CD4-positive, alpha-beta T cell treated with Interleukin-21 for 1 hour (primary cell): ENCODE results near the gene CBL.
"Not testable (repeated sequence)": the region's sequence is repeated elsewhere in the genome, so short reads cannot be mapped to it uniquely, and the experiment has no call there.

Source experiments
- DNase-seq: peaks from one replicate; pipeline ENCODE4 v3.0.0-alpha.2; 2020

The CBL gene

GRCh38 chr11:119205574-119206510, at the start of gene CBL:
TSS of gene CBL (plus strand) at chr11:119206339. CDS start at chr11:119206418, 79 bp downstream.
- peak; percentile 95 for DNase-seq

- no peak for DNase-seq
These were observed 49.6 kb upstream of the CBL start for GRCh38 chr11:119156496-119156895.

DNA sequence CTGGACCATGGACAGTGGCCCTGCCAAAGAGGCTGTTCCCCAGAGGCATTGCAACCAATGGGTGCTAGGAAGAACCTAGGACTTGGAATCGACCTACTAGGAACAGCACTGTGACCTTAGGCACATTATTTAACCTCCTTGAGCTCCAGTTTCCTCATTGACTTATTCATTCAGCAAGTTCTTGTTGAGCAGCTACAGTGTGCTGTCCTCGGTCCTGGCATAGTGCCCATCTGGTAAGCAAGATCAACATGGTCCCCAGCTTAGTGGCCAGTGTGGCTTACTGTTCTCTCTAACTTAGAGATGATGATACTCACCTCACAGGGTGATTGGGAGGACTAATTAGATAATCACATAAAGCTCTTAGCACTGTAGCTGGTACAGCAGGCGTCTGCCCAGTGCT, 49.1 kb upstream of the CBL start:
- DNase-seq = no peak

DNA sequence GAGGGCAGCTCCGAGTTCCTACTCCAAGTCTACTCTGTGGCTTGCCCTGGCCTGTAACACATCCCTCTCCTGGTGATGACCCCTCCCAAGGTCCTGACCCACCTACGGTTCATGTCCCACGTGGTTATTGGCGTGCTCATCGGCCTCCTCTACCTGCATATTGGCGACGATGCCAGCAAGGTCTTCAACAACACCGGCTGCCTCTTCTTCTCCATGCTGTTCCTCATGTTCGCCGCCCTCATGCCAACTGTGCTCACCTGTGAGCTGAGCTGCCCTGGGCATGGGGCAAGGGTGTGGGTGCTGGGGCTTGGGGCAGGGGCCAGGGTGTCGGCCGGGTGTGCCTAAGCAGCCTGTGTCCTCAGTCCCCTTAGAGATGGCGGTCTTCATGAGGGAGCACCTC, 47.7 kb upstream of the CBL start:
- no peak for DNase-seq

- DNase-seq = no peak
These were observed 46.0 kb upstream of the CBL start for GRCh38 chr11:119160151-119160550.

GRCh38 chr11:119161871-119162270, 44.3 kb upstream of the CBL start:
- DNase-seq = no peak

DNA sequence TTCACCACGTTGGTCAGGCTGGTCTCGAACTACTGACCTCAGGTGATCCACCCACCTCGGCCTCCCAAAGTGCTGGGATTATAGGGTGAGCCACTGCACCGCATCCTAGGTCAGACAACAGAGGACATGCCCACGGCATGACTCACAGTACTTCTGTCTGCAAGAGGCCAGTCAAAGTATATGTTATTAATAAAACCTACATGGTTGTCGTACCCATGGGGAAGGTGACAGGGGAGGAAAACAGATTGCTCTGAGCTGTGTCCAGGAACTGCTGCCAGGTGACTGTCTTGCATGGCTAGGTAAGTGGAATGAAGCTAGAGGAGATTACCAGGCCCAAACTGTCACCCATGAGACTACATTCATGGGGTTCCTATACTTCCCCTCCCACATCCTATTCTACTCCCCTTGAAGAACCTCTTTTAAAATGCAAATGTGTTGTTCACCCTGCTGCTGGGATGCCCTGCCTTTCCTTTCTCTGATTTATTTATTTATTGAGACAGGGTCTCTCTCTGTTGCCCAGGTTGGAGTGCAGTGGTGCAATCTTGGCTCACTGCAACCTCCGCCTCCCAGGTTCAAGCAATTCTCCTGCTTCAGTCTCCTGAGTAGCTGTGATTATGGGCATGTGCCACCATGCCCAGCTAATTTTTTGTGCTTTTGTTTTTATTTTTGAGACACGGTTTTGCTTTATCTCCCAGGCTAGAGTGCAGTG, 39.6 kb upstream of the CBL start:
- no peak for DNase-seq

GRCh38 chr11:119167077-119167458, 39.1 kb upstream of the CBL start:
- not testable (repeated sequence) for DNase-seq

GRCh38 chr11:119167933-119168332, 38.2 kb upstream of the CBL start:
- DNase-seq = no peak

DNA sequence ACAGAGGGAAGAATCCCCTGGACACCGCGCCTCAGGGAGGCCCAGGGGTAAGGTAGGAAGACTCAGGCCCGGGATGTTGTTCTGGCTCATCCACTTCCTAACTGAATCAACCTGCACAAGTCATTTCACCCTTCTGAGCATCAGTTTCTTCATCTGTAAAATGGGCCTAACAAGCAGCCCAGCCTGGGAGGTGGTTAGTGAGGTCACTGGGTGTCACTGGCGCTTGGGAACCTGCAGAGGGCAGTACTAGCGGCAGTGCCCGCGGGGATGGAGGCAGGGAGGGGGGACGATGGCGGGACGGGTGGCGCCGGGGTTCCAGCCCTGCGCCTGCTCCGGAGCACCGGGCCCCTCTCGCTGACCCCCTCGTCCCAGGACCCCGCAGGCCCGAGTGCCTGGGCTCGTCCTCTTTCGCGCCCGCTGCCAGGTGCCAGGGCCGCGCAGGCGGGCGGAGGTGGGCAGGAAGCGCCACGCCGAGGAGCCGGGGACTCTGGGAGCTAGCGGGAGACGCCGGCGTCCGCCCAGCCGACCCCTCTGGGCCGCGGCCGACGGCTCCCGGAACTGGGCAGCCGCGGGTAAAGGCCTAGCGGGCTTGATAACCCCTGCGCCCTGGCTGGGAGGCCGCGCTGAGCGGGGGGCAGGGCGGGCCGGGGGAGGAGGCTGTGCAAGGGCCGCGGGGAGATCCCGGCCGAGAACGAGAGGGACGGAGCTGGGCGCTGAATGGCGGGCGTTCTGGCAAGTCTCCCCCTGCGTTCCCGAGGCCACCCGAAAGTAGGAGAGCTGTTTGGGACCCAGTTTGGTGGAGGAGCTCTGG, 37.5 kb upstream of the CBL start, which contains the start of gene NLRX1:
Gene NLRX1, plus strand, starts transcription at position 255 of the 811 bp plus-strand sequence. CDS start 2,679 bp downstream, outside the sequence.
- DNase-seq = peak; percentile 87

DNA sequence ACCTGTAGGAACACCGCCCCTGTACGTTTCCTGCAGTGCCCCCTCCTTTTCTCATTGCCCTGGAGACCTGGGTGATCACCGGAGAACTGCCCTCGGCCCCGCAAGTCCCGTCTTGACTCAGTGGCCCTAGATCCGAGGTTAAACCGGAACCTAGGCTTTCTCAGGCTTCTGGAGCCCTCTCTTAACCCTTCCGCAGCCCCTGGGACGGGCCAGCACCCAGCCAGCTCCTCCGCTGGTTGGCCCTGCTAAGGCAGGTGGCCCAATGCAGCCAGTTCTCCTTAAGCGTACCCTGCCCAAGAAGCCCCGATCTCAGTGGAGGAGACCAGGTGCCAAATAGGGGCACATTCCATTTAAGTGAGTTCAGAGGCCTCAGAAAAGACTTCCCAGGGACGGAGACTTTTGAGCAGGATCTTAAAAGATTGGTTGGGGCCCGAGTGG, 36.8 kb upstream of the CBL start:
- DNase-seq = peak; percentile 23

- DNase-seq = no peak
These were observed 33.6 kb upstream of the CBL start for GRCh38 chr11:119172513-119172912.

GRCh38 chr11:119173453-119173852, 32.7 kb upstream of the CBL start:
- no peak for DNase-seq

- no peak for DNase-seq
These were observed 30.6 kb upstream of the CBL start for GRCh38 chr11:119175493-119176077.

DNA sequence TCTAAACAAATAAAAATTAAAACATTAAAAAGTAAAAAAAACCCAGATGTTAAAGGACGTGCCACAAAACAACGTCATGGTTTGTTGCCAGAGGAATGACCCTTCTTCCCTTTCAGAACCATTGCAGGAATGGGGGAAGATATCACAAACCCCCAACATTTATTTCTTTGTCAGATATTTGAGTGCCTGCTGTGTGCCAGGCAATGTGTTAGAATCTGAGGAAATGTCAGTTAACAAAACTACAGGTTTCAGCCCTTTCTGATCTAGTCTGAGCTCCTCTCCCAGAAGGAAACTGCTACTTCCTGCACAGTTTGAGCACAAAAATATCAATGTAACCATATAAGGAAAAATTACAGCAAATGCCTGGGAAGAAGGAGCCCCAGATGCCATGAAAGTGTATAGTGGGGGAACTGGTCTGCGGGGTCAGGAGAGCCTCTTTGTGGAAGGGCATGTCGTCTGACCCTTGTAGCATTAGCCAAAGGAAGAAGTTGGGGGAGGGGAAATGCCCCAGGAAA, 27.9 kb upstream of the CBL start:
- no peak for DNase-seq

DNA sequence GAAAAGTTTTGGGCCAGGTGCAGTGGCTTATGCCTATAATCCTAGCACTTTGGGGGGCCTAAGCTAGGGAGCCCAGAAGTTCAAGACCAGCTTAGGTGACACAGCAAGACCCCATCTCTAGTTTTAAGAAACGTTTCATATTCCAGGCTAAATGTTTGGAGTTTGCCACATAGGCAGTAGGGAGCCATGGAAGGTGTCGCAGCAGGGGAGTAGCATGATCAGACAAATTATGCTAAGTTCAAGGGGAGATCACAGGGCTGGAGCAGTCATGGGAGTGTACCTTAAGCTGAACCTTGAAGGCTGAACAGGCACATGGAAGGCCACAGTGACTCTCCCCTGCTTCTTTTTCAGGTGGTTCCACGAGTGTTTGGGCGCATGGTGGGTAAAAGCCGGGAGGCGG, 26.8 kb upstream of the CBL start:
- DNase-seq = no peak

DNA sequence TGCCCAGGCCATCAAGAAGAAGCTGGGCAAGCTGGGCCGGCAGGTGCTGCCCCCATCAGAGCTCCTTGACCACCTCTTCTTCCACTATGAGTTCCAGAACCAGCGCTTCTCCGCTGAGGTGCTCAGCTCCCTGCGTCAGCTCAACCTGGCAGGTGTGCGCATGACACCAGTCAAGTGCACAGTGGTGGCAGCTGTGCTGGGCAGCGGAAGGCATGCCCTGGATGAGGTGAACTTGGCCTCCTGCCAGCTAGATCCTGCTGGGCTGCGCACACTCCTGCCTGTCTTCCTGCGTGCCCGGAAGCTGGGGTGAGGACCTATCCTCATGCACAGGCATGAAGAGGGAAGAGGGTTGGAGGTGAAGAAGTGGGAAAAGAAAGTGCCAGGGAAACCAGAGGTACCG, 26.2 kb upstream of the CBL start:
- no peak for DNase-seq

DNA sequence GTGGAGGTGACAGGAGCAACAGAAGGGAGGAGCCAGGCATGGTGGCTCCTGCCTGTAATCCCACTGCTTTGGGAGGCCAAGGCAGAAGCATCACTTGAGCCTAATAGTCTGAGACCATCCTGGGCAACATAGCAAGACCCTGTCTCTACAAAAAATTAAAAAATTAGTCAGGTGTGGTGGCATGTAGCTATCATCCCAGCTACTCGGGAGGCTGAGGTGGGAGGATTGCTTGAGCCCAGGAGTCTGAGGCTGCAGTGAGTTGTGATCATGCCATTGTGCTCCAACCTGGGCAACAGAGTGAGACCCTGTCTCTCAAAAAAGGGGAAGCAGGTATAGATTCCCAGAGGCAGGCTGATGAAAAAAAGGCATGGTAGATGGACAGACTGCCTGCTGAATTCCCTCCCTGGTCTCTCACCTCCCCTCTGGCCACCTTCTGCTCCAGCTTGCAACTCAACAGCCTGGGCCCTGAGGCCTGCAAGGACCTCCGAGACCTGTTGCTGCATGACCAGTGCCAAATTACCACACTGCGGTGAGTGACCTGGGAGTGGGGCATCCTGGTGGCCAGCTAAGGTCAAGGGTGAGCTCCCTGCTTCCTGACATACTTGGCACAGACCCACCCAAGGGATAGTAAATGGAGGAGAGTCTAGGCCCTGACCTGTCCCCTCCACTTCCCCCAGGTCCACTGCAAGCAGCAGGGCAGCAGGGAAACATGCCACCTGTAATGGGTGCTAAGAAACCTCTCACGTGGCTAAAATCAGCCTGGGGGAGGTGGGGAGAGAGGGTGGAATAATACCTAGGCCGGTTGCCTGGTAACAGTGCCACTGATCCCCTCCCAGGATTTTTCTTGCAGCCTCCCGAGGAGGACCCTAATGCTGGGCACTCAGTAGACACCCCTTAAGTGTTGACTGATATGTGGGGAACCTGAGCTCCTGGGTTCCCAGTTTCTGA, 25.1 kb upstream of the CBL start:
- no peak for DNase-seq

DNA sequence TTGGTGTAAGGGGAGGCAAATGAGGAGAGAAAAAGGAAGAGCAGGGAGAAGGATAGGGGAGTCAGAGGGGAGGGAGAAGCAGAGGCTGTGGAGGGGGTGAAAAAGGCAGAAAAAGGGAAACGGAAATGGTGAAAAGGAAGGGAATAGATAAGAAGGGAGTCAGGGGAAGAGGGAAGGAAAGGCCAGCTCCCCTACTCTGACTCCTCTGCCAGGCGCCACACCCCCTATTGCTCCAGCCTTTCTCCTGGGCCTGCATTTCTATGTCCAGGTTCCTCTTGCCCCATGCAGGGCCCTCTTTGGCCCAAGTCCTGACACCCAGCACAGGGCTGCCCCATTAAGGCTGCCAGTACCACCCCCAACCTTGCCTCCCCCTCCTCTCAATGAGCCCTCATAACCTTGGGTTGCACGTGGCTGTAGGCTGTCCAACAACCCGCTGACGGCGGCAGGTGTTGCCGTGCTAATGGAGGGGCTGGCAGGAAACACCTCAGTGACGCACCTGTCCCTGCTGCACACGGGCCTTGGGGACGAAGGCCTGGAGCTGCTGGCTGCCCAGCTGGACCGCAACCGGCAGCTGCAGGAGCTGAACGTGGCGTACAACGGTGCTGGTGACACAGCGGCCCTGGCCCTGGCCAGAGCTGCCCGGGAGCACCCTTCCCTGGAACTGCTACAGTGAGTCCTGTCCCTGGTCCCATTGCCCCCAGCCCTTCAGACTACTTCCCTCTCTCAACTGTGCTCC, 24.3 kb upstream of the CBL start:
- no peak for DNase-seq

GRCh38 chr11:119184399-119184798, 21.7 kb upstream of the CBL start:
- not testable (repeated sequence) for DNase-seq
